ENCODE results near the gene TSHZ1. TPM values are rescaled to one million over a fixed set of nuclear protein-coding genes. Genes with fewer than 3 reads are reported as not detected.

Gene TSHZ1
- polyA plus RNA-seq, 3 donors from 2014 or later: 1.7 to 10.7 (median 3.5) TPM

DNA sequence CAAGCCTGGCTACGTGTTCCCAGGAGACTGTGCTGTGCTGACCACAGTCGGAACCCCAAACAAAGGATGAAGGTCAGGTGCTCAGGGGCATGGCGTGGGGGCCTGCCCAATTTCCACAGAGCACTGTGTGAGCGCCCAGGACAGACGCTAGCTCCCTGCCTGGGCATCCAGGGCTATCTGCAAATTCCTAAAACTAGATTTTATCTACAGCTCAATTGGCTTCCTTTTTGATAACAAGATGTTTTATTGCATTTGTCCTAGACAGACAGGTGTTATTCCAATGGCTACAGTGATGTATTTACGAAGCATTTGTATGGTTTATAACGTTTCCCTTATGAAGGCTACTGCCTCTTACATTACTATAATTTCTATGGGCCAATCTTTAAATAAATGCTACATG is 17.7 kb upstream of the TSHZ1 start:
- Mint-ChIP-seq H3K9me3 (no peaks in the 10 kb centered on the region), H3K27me3 (ENCODE audit: low read depth in 3 of 3) (peaks cover 0 to 3% (median 0%) of the 10 kb centered on the region in 3 donors), H3K4me1 (peaks cover 2 to 5% of the 10 kb centered on the region in 2 donors), H3K27ac (no peak overlapping the region), H3K4me3 (no peak overlapping the region), H3K36me3 (peaks cover 0 to 1% (median 0%) of the 10 kb centered on the region in 3 donors)
- no peak for DNase-seq

GRCh38 chr18:75198036-75198435 is 12.6 kb upstream of the TSHZ1 start:
- Mint-ChIP-seq H3K9me3 (no peaks in the 10 kb centered on the region), H3K4me3 (no peak overlapping the region), H3K27me3 (ENCODE audit: low read depth in 3 of 3) (peaks cover 0 to 3% (median 0%) of the 10 kb centered on the region in 3 donors), H3K36me3 (peaks cover 3 to 14% (median 11%) of the 10 kb centered on the region in 3 donors), H3K27ac (peak overlapping the region in 1 of 6 donors; percentile 51), H3K4me1 (peaks cover 10 to 42% of the 10 kb centered on the region in 2 donors)
- no peak for DNase-seq

- Mint-ChIP-seq H3K27me3 (ENCODE audit: low read depth in 3 of 3) (peaks cover 0 to 4% (median 0%) of the 10 kb centered on the region in 3 donors), H3K4me3 (no peak overlapping the region), H3K36me3 (peaks cover 3 to 14% (median 11%) of the 10 kb centered on the region in 3 donors), H3K9me3 (no peaks in the 10 kb centered on the region), H3K27ac (peak overlapping the region in 1 of 6 donors; percentile 30), H3K4me1 (peaks cover 11 to 48% of the 10 kb centered on the region in 2 donors)
- DNase-seq: no peak
Observed at GRCh38 chr18:75199327-75199726, 11.3 kb upstream of the TSHZ1 start.

DNA sequence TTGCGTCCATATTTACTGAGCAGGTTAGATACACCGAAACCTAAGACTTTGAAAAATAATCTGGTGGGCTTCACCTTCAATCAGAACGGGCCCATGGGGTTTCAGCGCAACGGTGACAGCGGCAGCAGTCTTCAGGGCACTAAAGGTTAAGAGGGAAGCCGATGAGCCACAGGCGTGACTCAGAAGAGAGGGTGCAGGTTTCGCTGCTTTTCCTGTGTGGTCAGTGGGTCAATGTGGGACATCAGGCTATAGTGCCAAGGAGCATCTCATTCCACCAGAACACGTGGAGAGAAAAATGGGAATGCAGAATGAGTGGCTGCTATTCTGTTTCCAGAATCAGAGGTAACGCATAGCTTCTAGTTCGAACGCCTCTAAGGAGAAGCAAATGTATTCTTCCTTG is 10.5 kb upstream of the TSHZ1 start:
- Mint-ChIP-seq H3K27me3 (ENCODE audit: low read depth in 3 of 3) (peaks cover 0 to 4% (median 0%) of the 10 kb centered on the region in 3 donors), H3K4me1 (peaks cover 15 to 51% of the 10 kb centered on the region in 2 donors), H3K36me3 (peaks cover 3 to 14% (median 11%) of the 10 kb centered on the region in 3 donors), H3K27ac (peak overlapping the region in 2 of 6 donors; percentile 46 to 76), H3K9me3 (no peaks in the 10 kb centered on the region), H3K4me3 (no peak overlapping the region)
- DNase-seq: no peak

DNA sequence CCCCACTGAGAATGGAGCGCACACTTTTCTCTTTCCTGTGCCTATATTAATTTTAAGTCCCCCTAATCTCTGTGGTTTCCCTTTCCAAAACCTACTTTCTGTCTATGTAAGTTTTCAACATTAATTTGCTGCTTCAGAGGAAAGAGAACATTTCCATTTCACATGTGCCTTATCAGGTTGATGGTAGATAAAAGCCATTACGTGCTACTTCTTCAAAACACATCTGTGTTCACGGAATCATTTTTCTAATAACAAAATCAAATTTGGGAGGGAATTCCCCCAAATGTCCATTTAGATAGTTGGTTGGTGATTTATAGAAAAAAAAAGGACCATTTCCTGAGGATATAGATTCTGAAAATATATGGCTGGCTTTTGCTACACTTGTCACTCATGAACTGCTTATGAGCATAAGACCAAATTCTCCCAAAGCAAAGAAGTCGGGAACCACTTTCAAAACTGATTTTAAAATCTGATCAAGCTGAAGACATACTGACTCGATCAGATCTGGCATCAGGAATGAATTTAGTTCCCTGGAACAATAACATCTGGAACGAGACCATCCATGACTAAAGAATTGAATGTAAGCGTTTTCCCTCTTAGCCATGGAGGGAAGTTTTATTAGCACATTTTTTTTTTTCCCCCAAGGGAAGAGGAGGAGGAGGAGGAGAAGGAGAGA is 9.9 kb upstream of the TSHZ1 start:
- no peak overlapping the region for H3K4me3 Mint-ChIP-seq
- no peaks in the 10 kb centered on the region for H3K9me3 Mint-ChIP-seq
- peaks cover 21 to 58% of the 10 kb centered on the region in 2 donors for H3K4me1 Mint-ChIP-seq
- H3K27ac Mint-ChIP-seq: peak overlapping the region in 3 of 6 donors; percentile 40 to 58 (median 45)
- DNase-seq: no peak
- H3K27me3 Mint-ChIP-seq (ENCODE audit: low read depth in 3 of 3): peaks cover 0 to 4% (median 0%) of the 10 kb centered on the region in 3 donors
- H3K36me3 Mint-ChIP-seq: peaks cover 3 to 14% (median 11%) of the 10 kb centered on the region in 3 donors

DNA sequence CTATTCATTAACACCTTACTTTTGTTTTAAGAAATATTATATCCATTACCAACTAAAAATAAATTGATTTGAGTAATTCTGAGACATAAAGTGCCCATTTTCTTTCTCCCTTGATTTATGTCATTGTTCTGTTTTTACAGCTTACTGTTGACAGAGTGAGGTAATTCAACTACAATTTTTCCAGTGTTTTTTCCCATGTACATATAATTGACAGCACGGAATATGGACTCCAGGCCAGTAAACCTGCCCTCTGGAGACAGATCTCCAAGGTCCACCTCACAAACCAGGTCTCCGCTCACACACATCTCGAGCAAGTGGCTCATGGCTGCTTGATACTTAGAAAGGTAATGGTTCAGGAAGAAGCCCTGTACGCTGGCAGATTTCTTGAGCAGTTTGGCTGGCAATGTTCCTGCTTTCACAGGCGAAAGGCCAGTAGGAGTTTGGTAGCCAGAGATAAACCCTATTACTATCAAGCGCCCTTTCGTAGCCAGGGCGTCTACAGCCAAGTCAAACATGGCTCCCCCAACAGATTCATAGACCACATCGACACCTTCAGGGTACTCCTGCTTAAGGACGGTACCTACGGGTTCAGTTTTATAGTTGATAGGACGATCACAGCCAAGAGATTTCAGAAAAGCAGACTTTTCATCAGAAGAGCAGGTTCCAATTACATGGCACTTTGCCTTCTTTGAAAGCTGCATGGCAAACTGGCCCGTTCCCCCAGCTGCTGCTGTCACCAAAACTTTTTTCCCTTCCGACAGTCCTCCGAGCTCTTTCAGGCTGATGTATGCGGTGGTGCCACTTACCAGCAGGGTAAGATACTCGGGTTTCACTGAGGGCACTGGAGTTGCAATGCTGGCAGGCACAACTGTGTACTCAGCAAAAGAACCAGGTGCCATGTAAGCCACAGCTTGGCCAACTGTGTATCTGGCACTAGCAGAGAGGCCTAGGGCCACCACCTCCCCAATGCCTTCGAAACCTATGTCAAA is 9.0 kb upstream of the TSHZ1 start:
- no peak for DNase-seq
- Mint-ChIP-seq H3K27me3 (ENCODE audit: low read depth in 3 of 3) (peaks cover 0 to 4% (median 1%) of the 10 kb centered on the region in 3 donors), H3K27ac (peak overlapping the region in 2 of 6 donors; percentile 5 to 40), H3K4me3 (no peak overlapping the region), H3K9me3 (no peaks in the 10 kb centered on the region), H3K4me1 (peaks cover 24 to 66% of the 10 kb centered on the region in 2 donors), H3K36me3 (peaks cover 3 to 14% (median 11%) of the 10 kb centered on the region in 3 donors)

DNA sequence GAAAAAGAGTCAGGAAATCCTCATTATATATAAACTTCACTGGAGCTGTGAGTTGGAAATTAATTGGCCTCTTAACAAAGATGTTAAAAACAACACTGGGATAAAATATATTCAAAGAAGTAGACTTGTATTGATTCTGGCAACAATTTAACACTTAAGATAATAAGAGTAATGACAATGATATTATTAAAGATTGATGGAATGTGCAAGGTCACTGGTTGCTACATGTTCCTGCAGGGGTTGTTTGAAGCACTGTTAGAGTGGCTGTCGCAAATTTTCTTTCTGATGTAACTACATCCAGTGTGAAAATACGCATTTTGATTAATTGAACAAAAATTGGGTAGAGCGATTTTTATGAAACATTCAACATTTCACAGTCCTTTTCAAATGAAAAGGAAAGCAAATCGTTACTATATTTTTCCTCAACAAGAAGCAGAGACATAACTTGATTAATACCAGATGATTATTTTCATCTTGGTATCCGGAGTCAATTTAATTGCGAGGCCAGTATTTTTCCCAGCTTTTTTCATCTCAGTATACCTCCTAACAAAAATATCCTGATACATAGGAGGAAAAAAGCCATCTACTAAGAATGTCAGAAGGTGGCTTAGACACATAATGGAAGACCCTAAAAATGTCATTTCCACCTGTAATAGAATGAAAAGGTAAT is 7.8 kb upstream of the TSHZ1 start:
- H3K9me3 Mint-ChIP-seq: no peaks in the 10 kb centered on the region
- H3K27ac Mint-ChIP-seq: peak overlapping the region in 1 of 6 donors; percentile 12
- peaks cover 3 to 14% (median 11%) of the 10 kb centered on the region in 3 donors for H3K36me3 Mint-ChIP-seq
- peak overlapping the region in 1 of 5 donors; percentile 52 for H3K4me3 Mint-ChIP-seq
- peaks cover 2 to 5% (median 3%) of the 10 kb centered on the region in 3 donors for H3K27me3 Mint-ChIP-seq (ENCODE audit: low read depth in 3 of 3)
- DNase-seq: no peak
- peaks cover 30 to 78% of the 10 kb centered on the region in 2 donors for H3K4me1 Mint-ChIP-seq

GRCh38 chr18:75203416-75204268 is 7.0 kb upstream of the TSHZ1 start:
- Mint-ChIP-seq H3K4me1 (peaks cover 31 to 74% of the 10 kb centered on the region in 2 donors), H3K27me3 (ENCODE audit: low read depth in 3 of 3) (peaks cover 6 to 9% (median 6%) of the 10 kb centered on the region in 3 donors), H3K4me3 (peak overlapping the region in 2 of 5 donors; percentile 5 to 53), H3K9me3 (no peaks in the 10 kb centered on the region), H3K36me3 (peaks cover 3 to 14% (median 11%) of the 10 kb centered on the region in 3 donors), H3K27ac (no peak overlapping the region)
- no peak for DNase-seq

DNA sequence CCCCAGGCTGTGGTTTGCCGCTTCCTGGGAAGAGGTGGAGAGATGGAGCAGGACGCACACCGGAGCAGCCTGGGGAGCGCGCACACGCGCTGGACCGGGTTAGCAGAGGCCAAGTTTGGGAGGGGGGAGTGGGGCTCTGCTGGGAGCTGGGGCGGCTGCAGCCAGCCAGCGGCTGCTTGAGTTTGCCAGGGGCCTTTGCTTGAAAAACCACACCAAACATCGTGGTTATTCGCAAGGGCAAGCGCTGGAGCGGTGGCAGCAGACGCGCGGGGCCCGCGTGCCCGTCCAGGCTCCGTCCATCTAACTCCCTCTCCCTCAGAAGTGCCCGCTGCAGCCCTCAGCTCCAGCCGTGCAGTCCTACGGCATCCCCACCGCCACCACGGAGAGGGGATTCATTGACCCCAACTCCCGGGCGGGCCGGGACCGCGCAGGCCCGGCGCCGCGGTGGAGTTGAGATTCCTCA is 6.3 kb upstream of the TSHZ1 start:
- Mint-ChIP-seq H3K27me3 (ENCODE audit: low read depth in 3 of 3) (peaks cover 6 to 11% (median 7%) of the 10 kb centered on the region in 3 donors), H3K36me3 (peaks cover 3 to 14% (median 11%) of the 10 kb centered on the region in 3 donors), H3K4me1 (peaks cover 31 to 70% of the 10 kb centered on the region in 2 donors), H3K9me3 (no peaks in the 10 kb centered on the region), H3K4me3 (peak overlapping the region in 2 of 5 donors; percentile 7 to 57), H3K27ac (no peak overlapping the region)
- peak in 1 of 3 donors; percentile 20 for DNase-seq

- peak overlapping the region in 4 of 5 donors; percentile 48 to 76 (median 60) for H3K4me3 Mint-ChIP-seq
- DNase-seq: no peak
- H3K4me1 Mint-ChIP-seq: peaks cover 33 to 68% of the 10 kb centered on the region in 2 donors
- no peaks in the 10 kb centered on the region for H3K9me3 Mint-ChIP-seq
- no peak overlapping the region for H3K27ac Mint-ChIP-seq
- H3K36me3 Mint-ChIP-seq: peaks cover 3 to 14% (median 11%) of the 10 kb centered on the region in 3 donors
- peaks cover 7 to 14% (median 9%) of the 10 kb centered on the region in 3 donors for H3K27me3 Mint-ChIP-seq (ENCODE audit: low read depth in 3 of 3)
Observed at GRCh38 chr18:75204732-75205513, 5.7 kb upstream of the TSHZ1 start.

- Mint-ChIP-seq H3K27ac (peak overlapping the region in 2 of 6 donors; percentile 53 to 63), H3K27me3 (ENCODE audit: low read depth in 3 of 3) (peaks cover 7 to 19% (median 13%) of the 10 kb centered on the region in 3 donors), H3K4me1 (peaks cover 38 to 71% of the 10 kb centered on the region in 2 donors), H3K36me3 (peaks cover 3 to 14% (median 10%) of the 10 kb centered on the region in 3 donors), H3K9me3 (no peaks in the 10 kb centered on the region), H3K4me3 (peak overlapping the region in 4 of 5 donors; percentile 48 to 76 (median 60))
- no peak for DNase-seq
Observed at GRCh38 chr18:75205514-75206132, 5.0 kb upstream of the TSHZ1 start.
